ENCODE data around the gene PDXP. TPM values are rescaled to one million over a fixed set of nuclear protein-coding genes. Genes with fewer than 3 reads are reported as not detected.
A peak's percentile ranks its signal among the peaks of the same experiment; 100 is the strongest.

The PDXP gene
- total and polyA plus RNA-seq, 2 of the 13 experiments (the other 11 are each of a cell fraction or from before 2014, with no cell fraction given) = 58.2 to 70.6 TPM

GRCh38 chr22:37686002-37686982 lies 27.8 kb downstream of the PDXP start, which contains the start of gene NOL12 (continued):
- TF ChIP-seq NFATC3 (CRISPR knock-in tag; IDR thresholded peaks at IDR 0.05) (peak; percentile 84; the same call in 1 of the 2 replicates), SMAD9 (CRISPR knock-in tag; IDR thresholded peaks at IDR 0.05) (no peak), SMC3 (IDR thresholded peaks at IDR 0.05; ENCODE audit: low read length) (no peak), ZNF547 (CRISPR knock-in tag; IDR thresholded peaks at IDR 0.05) (peak; percentile 82; the same call in 1 of the 2 replicates), STAT6 (CRISPR knock-in tag; IDR thresholded peaks at IDR 0.05; ENCODE audit: borderline replicate concordance) (no peak), ZNF792 (CRISPR knock-in tag; IDR thresholded peaks at IDR 0.05) (peak; percentile 71), ZNF761 (CRISPR knock-in tag; conservative IDR thresholded peaks at IDR 0.05) (peak; percentile 72; the same call in 1 of the 2 replicates), RARG (CRISPR knock-in tag; IDR thresholded peaks at IDR 0.05; ENCODE audit: low read depth) (no peak), ZBED4 (CRISPR knock-in tag; IDR thresholded peaks at IDR 0.05; ENCODE audit: borderline replicate concordance) (peak; percentile 81), ZNF678 (CRISPR knock-in tag; IDR thresholded peaks at IDR 0.05) (no peak), AGO1 (IDR thresholded peaks at IDR 0.05; ENCODE audit: low read depth, low read length, poor library complexity, severe bottlenecking) (no peak), CSRNP1 (CRISPR knock-in tag; IDR thresholded peaks at IDR 0.05) (peak; percentile 63; the same call in 1 of the 2 replicates), ZBTB42 (CRISPR knock-in tag; IDR thresholded peaks at IDR 0.05) (0 out of 2 replicates have a peak, but pooled peaks have one; percentile 45), ZNF605 (CRISPR knock-in tag; IDR thresholded peaks at IDR 0.05) (peak; percentile 66; the same call in 1 of the 2 replicates), ZNF784 (CRISPR knock-in tag; IDR thresholded peaks at IDR 0.05; ENCODE audit: borderline replicate concordance) (peak; percentile 73; the same call in 1 of the 2 replicates), ZNF263 (CRISPR knock-in tag; IDR thresholded peaks at IDR 0.05) (0 out of 2 replicates have a peak, but pooled peaks have one; percentile 48), ZSCAN5A (CRISPR knock-in tag; IDR thresholded peaks at IDR 0.05; ENCODE audit: borderline replicate concordance) (0 out of 2 replicates have a peak, but pooled peaks have one; percentile 15)

Measured in HepG2 (cell line).